ENCODE measurements around the gene C1orf174.

DNA sequence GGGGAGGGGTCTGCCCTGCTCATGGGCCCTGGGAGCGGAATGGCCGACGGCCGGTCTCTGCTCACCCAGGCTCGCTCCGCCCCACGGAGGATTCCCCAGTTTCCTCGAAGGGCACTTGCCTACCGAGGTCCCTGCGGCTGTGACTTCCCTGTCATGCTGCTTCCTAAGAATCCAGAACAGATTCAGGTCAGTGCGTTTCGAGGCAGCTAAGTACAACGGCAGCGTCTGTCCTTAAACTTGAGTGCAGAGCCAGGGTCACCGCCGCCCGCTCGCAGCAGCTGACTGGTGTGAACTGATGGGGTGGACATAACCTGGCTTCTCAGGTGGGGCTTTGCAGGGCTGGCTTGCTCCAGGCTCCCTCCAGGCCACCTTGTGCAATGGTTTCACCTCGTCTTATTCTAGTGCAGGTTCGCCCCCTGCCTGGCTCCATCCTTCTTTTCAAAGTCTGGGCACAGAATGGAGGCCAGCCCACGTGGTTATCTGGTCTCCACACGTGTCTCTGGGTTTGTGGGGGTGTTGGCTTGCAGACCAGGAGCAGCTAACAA lies 7.6 kb upstream of the C1orf174 start:
- TF ChIP-seq, protein P1, sequence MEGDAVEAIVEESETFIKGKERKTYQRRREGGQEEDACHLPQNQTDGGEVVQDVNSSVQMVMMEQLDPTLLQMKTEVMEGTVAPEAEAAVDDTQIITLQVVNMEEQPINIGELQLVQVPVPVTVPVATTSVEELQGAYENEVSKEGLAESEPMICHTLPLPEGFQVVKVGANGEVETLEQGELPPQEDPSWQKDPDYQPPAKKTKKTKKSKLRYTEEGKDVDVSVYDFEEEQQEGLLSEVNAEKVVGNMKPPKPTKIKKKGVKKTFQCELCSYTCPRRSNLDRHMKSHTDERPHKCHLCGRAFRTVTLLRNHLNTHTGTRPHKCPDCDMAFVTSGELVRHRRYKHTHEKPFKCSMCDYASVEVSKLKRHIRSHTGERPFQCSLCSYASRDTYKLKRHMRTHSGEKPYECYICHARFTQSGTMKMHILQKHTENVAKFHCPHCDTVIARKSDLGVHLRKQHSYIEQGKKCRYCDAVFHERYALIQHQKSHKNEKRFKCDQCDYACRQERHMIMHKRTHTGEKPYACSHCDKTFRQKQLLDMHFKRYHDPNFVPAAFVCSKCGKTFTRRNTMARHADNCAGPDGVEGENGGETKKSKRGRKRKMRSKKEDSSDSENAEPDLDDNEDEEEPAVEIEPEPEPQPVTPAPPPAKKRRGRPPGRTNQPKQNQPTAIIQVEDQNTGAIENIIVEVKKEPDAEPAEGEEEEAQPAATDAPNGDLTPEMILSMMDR (IDR thresholded peaks at IDR 0.05) = no peak
- no peak for TF ChIP-seq POLR2A (IDR thresholded peaks at IDR 0.05)

Data from heart left ventricle (tissue), 13 donors.